Heart right ventricle (tissue), 16 donors: ENCODE data around the gene ADAM12. TPM values are rescaled to one million over a fixed set of nuclear protein-coding genes. Genes with fewer than 3 reads are reported as not detected.
"Not testable (repeated sequence)": the region's sequence is repeated elsewhere in the genome, so short reads cannot be mapped to it uniquely, and the experiment has no call there.

Experiments used
- ATAC-seq, 8 donors: fragments of 200-7000 bp; cut with Tn5 transposase; one replicate each; pipeline ENCODE4 v1.9.1; 2020; ENCODE audit warnings: mild to moderate bottlenecking in 8 of 8, moderate library complexity in 8 of 8, moderate number of reproducible peaks in 1 of 8
- DNase-seq, 2 donors: peaks; one replicate each; pipeline ENCODE4 v3.0.0-alpha.2; 2020
- H3K27ac ChIP-seq, 10 donors: fragments of 200-600 bp; sonication (generic) in 2 of 10; one replicate each; pipeline versions ENCODE4 v1.5.0 to v1.8.0; 2020 to 2022; ENCODE audit warnings: mild to moderate bottlenecking in 3 of 10
- H3K27me3 ChIP-seq, 7 donors: fragments of 200-600 bp; one replicate each; pipeline ENCODE4 v1.8.0; 2021 to 2022; ENCODE audit warnings: mild to moderate bottlenecking in 2 of 7
- H3K36me3 ChIP-seq, 9 donors: fragments of 200-600 bp; sonication (generic) in 1 of 9; one replicate each; pipeline versions ENCODE4 v1.5.0 to v1.8.0; 2020 to 2022; ENCODE audit warnings: mild to moderate bottlenecking in 2 of 9
- H3K4me1 ChIP-seq, 9 donors: fragments of 200-600 bp; sonication (generic) in 1 of 9; one replicate each; pipeline versions ENCODE4 v1.5.0 to v1.8.0; 2020 to 2022; ENCODE audit warnings: mild to moderate bottlenecking in 4 of 9
- H3K4me3 ChIP-seq, 10 donors: fragments of 200-600 bp; sonication (generic) in 2 of 10; one replicate each; pipeline versions ENCODE4 v1.5.0 to v1.8.0; 2020 to 2022; ENCODE audit warnings: mild to moderate bottlenecking in 7 of 10, moderate library complexity in 2 of 10
- H3K9me3 ChIP-seq, 11 donors: fragments of 200-600 bp in 10 of 11; sonication (generic) in 2 of 11; one replicate each; pipeline versions ENCODE4 v1.5.0 to v1.8.0; 2013 to 2022; ENCODE audit warnings: mild to moderate bottlenecking in 2 of 11, control low read depth in 1 of 11, moderate library complexity in 1 of 11
- CTCF ChIP-seq, 9 donors: fragments of 200-600 bp; sonication (generic) in 2 of 9; IDR thresholded peaks; one replicate each; pipeline versions ENCODE4 v1.5.0 to v1.8.0; 2021 to 2022; ENCODE audit warnings: antibody characterized with exemption in 9 of 9, mild to moderate bottlenecking in 5 of 9, moderate library complexity in 1 of 9
- WGBS, 2 donors: extraction: QIAGEN DNeasy Blood & Tissue Kit; methylation state at CpG; one replicate each; pipeline ENCODE4 v1.1.7; 2013; ENCODE audit warnings: inconsistent platforms in 1 of 2; 5-methylcytosine and 5-hydroxymethylcytosine counted together
- intact Hi-C, 10 donors: fragments of 100-400 bp; cut with DNase I; formaldehyde crosslinking; loops; one replicate each; pipeline versions ENCODE4 v1.11.1 to v1.14.2; 2022
- polyA plus RNA-seq, 2 donors: library from polyadenylated mRNA; stranded (reverse); fragments of 200-250 nt; gene quantifications; one replicate each; pipeline ENCODE4 v1.2.3, GENCODE V29; 2013
- total RNA-seq, 10 donors: library from RNA; stranded (reverse); fragmentation: NEBNext Ultra II Directional in 3 of 10; extraction: Animal tissue kit (Norgen Biotek cat#: 25700) in 3 of 10; gene quantifications; one replicate each; pipeline versions ENCODE4 v1.2.1 to v1.2.4, GENCODE V29; 2021 to 2023
- donor health status: Arrhythmogenic right ventricular cardiomyopathy.
- donor health status: ischemic (EF 13 %, LVEDD 7.1; RV severe dilation, severe dysfunction).
- donor health status: healthy with polysubstance abuse.
- donor health status: DM: no; HTN: yes; CAD: no.
- donor health status: DM: no; HTN: no; CAD: no.
- donor health status: ischemic (EF 25% LVEDD 6.9; RV normal size, moderate dysfunction).
- donor health status: ischemic (EF 25% LVEDD 5.7; RV mildly dilated, moderate dysfunction).
- donor health status: healthy.
- donor health status: DM: yes; HTN: yes; CAD: no.
- donor health status: Ischemic cardiomyopathy.
- donor health status: ischemic (EF 35%, LVEDD 5.7; RV mildly dilated, moderate dysfunction).
- donor health status: nonischemic (EF 11% LVEDD 7.7; RV severe dilation, severe dysfunction).
- donor health status: DM: yes; HTN: yes; CAD: no.
- donor health status: PGD.
- donor health status: ischemic (EF 29% LVEDD 5.4; RV normal size, mild dysfunction).
- donor health status: nonischemic (EF 23%, LVEDD 6.1; RV moderate dilation, normal function).

ADAM12 gene
- total and polyA plus RNA-seq, 12 donors, result 0.07 to 6.9 (median 0.47) TPM

GRCh38 chr10:126181626-126182025 is 206.7 kb downstream of the ADAM12 start:
- Histone ChIP-seq H3K9me3 (no peaks in the 10 kb centered on the region), H3K4me3 (no peak overlapping the region), H3K27ac (no peak overlapping the region), H3K4me1 (no peaks in the 10 kb centered on the region), H3K27me3 (no peaks in the 10 kb centered on the region), H3K36me3 (no peaks in the 10 kb centered on the region)
- DNase-seq (no peak), ATAC-seq (no peak)
- intact Hi-C loops, result no loop called here
- no peak for TF ChIP-seq CTCF (IDR thresholded peaks at IDR 0.05)
- 63 to 66% methylated on average over 6 of the region's 6 CpGs for WGBS, 2 donors

DNA sequence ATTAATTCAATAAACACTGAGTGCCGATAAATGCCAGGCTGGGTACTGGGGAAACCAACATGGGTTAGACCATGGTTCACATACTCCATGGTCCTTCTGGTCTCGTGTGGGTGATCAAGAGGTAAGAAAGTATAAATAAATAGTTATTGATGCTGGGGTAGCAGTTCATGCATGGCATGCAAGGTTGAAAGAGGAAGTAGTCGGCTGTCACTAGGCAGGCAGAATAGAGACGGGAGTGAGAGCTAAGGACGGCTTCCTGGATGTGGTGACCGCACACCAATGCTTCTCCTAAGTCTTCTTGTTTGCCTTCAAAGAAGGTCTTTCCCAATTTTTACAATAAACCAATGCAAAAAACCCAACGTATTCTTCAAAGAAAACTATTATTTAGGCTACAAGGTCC is 208.6 kb downstream of the ADAM12 start:
- ATAC-seq (no peak), DNase-seq (no peak)
- 83 to 90% methylated on average over 7 of the region's 7 CpGs for WGBS, 2 donors
- Histone ChIP-seq H3K36me3 (no peaks in the 10 kb centered on the region), H3K9me3 (no peaks in the 10 kb centered on the region), H3K4me1 (no peaks in the 10 kb centered on the region), H3K4me3 (no peak overlapping the region), H3K27me3 (no peaks in the 10 kb centered on the region), H3K27ac (no peak overlapping the region)
- no peak for TF ChIP-seq CTCF (IDR thresholded peaks at IDR 0.05)
- intact Hi-C loops, result no loop called here

- no peak overlapping the region for H3K27ac ChIP-seq
- no peaks in the 10 kb centered on the region for H3K4me1 ChIP-seq
- no peak for ATAC-seq
- no peak overlapping the region for H3K4me3 ChIP-seq
- DNase-seq, result no peak
- WGBS, 2 donors, result 70 to 75% methylated on average over 7 of the region's 7 CpGs
- intact Hi-C loops, result no loop called here
- H3K27me3 ChIP-seq, result no peaks in the 10 kb centered on the region
- H3K9me3 ChIP-seq, result no peaks in the 10 kb centered on the region
- TF ChIP-seq CTCF (IDR thresholded peaks at IDR 0.05), result no peak
- no peaks in the 10 kb centered on the region for H3K36me3 ChIP-seq
Observed at GRCh38 chr10:126177417-126178030, 210.8 kb downstream of the ADAM12 start.

DNA sequence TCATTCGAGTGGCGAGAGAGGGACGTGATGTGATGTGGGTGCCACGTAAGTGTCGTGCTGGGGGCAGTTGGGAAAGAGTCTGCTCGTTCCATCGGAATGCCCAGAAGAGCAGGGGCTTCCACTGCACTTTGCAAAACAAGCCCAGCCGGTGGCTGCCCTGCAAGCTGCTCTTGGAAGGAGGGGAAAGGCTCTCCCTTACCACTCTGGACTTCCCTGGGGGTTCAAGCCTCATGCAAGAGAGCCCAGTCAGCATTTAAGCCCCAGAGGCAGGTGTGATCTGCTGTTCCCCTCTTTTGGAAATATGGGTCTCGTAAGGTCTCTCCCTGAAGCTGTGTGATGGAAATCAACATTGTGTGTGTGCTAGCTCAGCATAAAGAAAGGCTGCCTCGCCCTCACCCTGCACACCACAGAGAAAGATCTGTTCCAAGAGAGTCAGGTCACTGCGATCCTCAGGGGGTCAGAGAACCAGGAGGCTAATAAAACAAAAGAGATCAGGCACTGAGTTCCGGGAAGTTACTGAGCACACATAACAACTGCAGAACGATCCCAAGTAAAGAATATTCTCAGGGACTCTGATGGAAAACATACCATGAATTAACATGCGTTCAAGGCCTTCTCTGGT is 212.5 kb downstream of the ADAM12 start:
- ATAC-seq (no peak), DNase-seq (no peak)
- WGBS, 2 donors, result 76 to 79% methylated on average over 14 of the region's 14 CpGs
- TF ChIP-seq CTCF (IDR thresholded peaks at IDR 0.05), result no peak
- Histone ChIP-seq H3K27ac (no peak overlapping the region), H3K9me3 (no peaks in the 10 kb centered on the region), H3K4me1 (peaks cover 0 to 8% (median 0%) of the 10 kb centered on the region in 9 donors), H3K4me3 (no peak overlapping the region), H3K27me3 (no peaks in the 10 kb centered on the region), H3K36me3 (no peaks in the 10 kb centered on the region)
- intact Hi-C loops, result no loop called here

GRCh38 chr10:126172755-126173154 is 215.5 kb downstream of the ADAM12 start:
- intact Hi-C loops, H3K4me3 ChIP-seq, H3K27me3 ChIP-seq, H3K27ac ChIP-seq, H3K9me3 ChIP-seq, H3K36me3 ChIP-seq, ATAC-seq, DNase-seq: not testable (repeated sequence)
- WGBS, 2 donors, result no CpG with 5 or more reads among the region's 1 CpG
- H3K4me1 ChIP-seq, result peaks cover 0 to 11% (median 0%) of the 10 kb centered on the region in 9 donors
